A549 (cell line): Measurements from ENCODE around the gene PAN2.

Experiments used
- CHD2 ChIP-seq: fragments of 150-350 bp; IDR thresholded peaks from 2 replicates; pipeline ENCODE4 v1.6.1; 2014; ENCODE audit warnings: low read length; ENCODE audit not compliant: partially characterized antibody
- CTCF ChIP-seq: fragments of >200 bp; sonication (Bioruptor Twin); formaldehyde crosslinking; IDR thresholded peaks from 3 replicates; pipeline ENCODE4 v1.5.1; 2016
- ZFP36 ChIP-seq: fragments of 450-650 bp; IDR thresholded peaks from 2 replicates; pipeline ENCODE4 v1.6.1; 2014; ENCODE audit warnings: borderline replicate concordance; ENCODE audit not compliant: partially characterized antibody
- ZSCAN20 ChIP-seq: fragments of 250-450 bp; sonication (Bioruptor Pico); IDR thresholded peaks from 2 replicates; pipeline ENCODE4 v1.8.0; 2022; ENCODE audit warnings: mild to moderate bottlenecking, moderate library complexity

GRCh38 chr12:56382611-56383010 lies 48.8 kb upstream of the PAN2 start:
- no peak for TF ChIP-seq CTCF
- no peak for TF ChIP-seq ZFP36
- no peak for TF ChIP-seq ZSCAN20 (CRISPR knock-in tag)
- TF ChIP-seq CHD2: no peak
